ENCODE results near the gene WIPI1.

GRCh38 chr17:68417317-68417716 lies 40.0 kb downstream of the WIPI1 start:
- TF ChIP-seq GATA2 (IDR thresholded peaks at IDR 0.05; ENCODE audit: low read depth, low read length) (no peak), GATA3 (IDR thresholded peaks at IDR 0.05; ENCODE audit: low read depth, low read length) (no peak)

Measured in SH-SY5Y (cell line).